Omental fat pad (tissue), 4 donors: ENCODE data around the gene ZSWIM6. TPM values are rescaled to one million over a fixed set of nuclear protein-coding genes. Genes with fewer than 3 reads are reported as not detected.

Source experiments
- ATAC-seq: fragments of 150-250 bp; one replicate; pipeline ENCODE4 v1.9.1; 2016; ENCODE audit warnings: mild to moderate bottlenecking, moderate library complexity; ENCODE audit not compliant: low FRiP score
- DNase-seq: peaks from one replicate; pipeline ENCODE4 v3.0.0-alpha.2; 2019; ENCODE audit warnings: low spot score
- CTCF ChIP-seq, 3 donors: fragments of 450-650 bp; IDR thresholded peaks; one replicate each; pipeline ENCODE4 v1.5.1; 2016 to 2017; ENCODE audit warnings: antibody characterized with exemption in 3 of 3, mild to moderate bottlenecking in 3 of 3, moderate library complexity in 2 of 3
- total RNA-seq, 4 donors: library from RNA; depleted of rRNA; stranded (reverse); fragments of >200 nt; gene quantifications; one replicate each; pipeline ENCODE4 v1.1.0, GENCODE V29; 2016

Gene ZSWIM6
- total RNA-seq, 4 donors from 2014 or later = 9.7 to 31.1 (median 18.6) TPM

GRCh38 chr5:61349935-61350334, 17.9 kb downstream of the ZSWIM6 start:
- ATAC-seq (no peak), DNase-seq (no peak)
- no peak for TF ChIP-seq CTCF (IDR thresholded peaks at IDR 0.05)

GRCh38 chr5:61350535-61350934, 18.5 kb downstream of the ZSWIM6 start:
- DNase-seq = no peak
- no peak for ATAC-seq
- no peak for TF ChIP-seq CTCF (IDR thresholded peaks at IDR 0.05)

- no peak for ATAC-seq
- DNase-seq = no peak
- no peak for TF ChIP-seq CTCF (IDR thresholded peaks at IDR 0.05)
Measured at GRCh38 chr5:61351733-61352132, 19.7 kb downstream of the ZSWIM6 start.

GRCh38 chr5:61352180-61352579, 20.1 kb downstream of the ZSWIM6 start:
- DNase-seq = no peak
- no peak for ATAC-seq
- no peak for TF ChIP-seq CTCF (IDR thresholded peaks at IDR 0.05)

- no peak for TF ChIP-seq CTCF (IDR thresholded peaks at IDR 0.05)
- DNase-seq (no peak), ATAC-seq (no peak)
Measured at GRCh38 chr5:61352612-61353156, 20.6 kb downstream of the ZSWIM6 start.

GRCh38 chr5:61353293-61353692, 21.2 kb downstream of the ZSWIM6 start:
- DNase-seq (no peak), ATAC-seq (no peak)
- TF ChIP-seq CTCF (IDR thresholded peaks at IDR 0.05) = no peak

- no peak for DNase-seq
- TF ChIP-seq CTCF (IDR thresholded peaks at IDR 0.05) = no peak
- ATAC-seq = no peak
Measured at GRCh38 chr5:61354199-61354598, 22.1 kb downstream of the ZSWIM6 start.
